NCI-H2227 (cell line): ENCODE results near the gene ANKS3.
A peak's percentile ranks its signal among the peaks of the same experiment; 100 is the strongest.

Experiments
- DNase-seq: peaks from one replicate; lab custom pipeline; 2025; ENCODE audit not compliant: unreplicated experiment; lab: John Stamatoyannopoulos, UW

Gene ANKS3

GRCh38 chr16:4696905-4697847 lies 36.9 kb downstream of the ANKS3 start:
- DNase-seq, result no peak

GRCh38 chr16:4696172-4696904 lies 37.7 kb downstream of the ANKS3 start:
- DNase-seq, result no peak

GRCh38 chr16:4695473-4696171 lies 38.4 kb downstream of the ANKS3 start:
- DNase-seq, result no peak

GRCh38 chr16:4694642-4695451 lies 39.2 kb downstream of the ANKS3 start:
- DNase-seq, result no peak

GRCh38 chr16:4693956-4694641 lies 40.0 kb downstream of the ANKS3 start:
- peak; percentile 51 for DNase-seq

- DNase-seq, result peak; percentile 99
Measured at GRCh38 chr16:4693296-4693955, 40.6 kb downstream of the ANKS3 start, which contains the start of gene NUDT16L1. Gene NUDT16L1, plus strand, starts transcription at chr16:4693562. Its CDS starts 165 bp downstream, at chr16:4693727.

- peak; percentile 43 for DNase-seq
Measured at GRCh38 chr16:4692460-4693295, 41.4 kb downstream of the ANKS3 start.

GRCh38 chr16:4691666-4692412 lies 42.2 kb downstream of the ANKS3 start:
- no peak for DNase-seq

GRCh38 chr16:4690946-4691665 lies 43.0 kb downstream of the ANKS3 start:
- no peak for DNase-seq

GRCh38 chr16:4689864-4690704 lies 44.0 kb downstream of the ANKS3 start:
- no peak for DNase-seq

GRCh38 chr16:4689091-4689671 lies 44.9 kb downstream of the ANKS3 start:
- DNase-seq, result no peak

GRCh38 chr16:4688674-4689045 lies 45.4 kb downstream of the ANKS3 start:
- no peak for DNase-seq

- DNase-seq, result no peak
Measured at GRCh38 chr16:4687946-4688673, 46.0 kb downstream of the ANKS3 start.

- DNase-seq, result no peak
Measured at GRCh38 chr16:4687416-4687815, 46.7 kb downstream of the ANKS3 start.

- DNase-seq, result no peak
Measured at GRCh38 chr16:4686497-4687210, 47.4 kb downstream of the ANKS3 start.
